H1 (cell line): ENCODE data around the gene CTIF. TPM values are rescaled to one million over a fixed set of nuclear protein-coding genes. Genes with fewer than 3 reads are reported as not detected.

ENCODE experiments used
- CTCF ChIA-PET: fragments of 300-600 bp; sonication (Branson Sonifier 250); formaldehyde crosslinking; loops from one replicate; lab custom pipeline; 2021; ENCODE audit not compliant: partially characterized antibody; lab: Charles Lee
- POLR2A ChIA-PET: fragments of 300-600 bp; sonication (Branson Sonifier 250); formaldehyde crosslinking; loops from one replicate; lab custom pipeline; 2021; ENCODE audit warnings: inconsistent platforms; ENCODE audit not compliant: partially characterized antibody; lab: Charles Lee
- DNase-seq, 2 experiments: peaks; one replicate each; pipeline versions ENCODE4 v3.0.0 to v3.0.0-alpha.2; 2010 to 2022; ENCODE audit warnings: low spot score in 2 of 2, low read depth in 1 of 2, mixed read lengths in 1 of 2
- FAIRE-seq: peaks from 2 replicates; lab custom pipeline; 2011; peaks lifted over from hg19 to GRCh38; lab: Jason Lieb, UNC
- H2AFZ ChIP-seq: 2 replicates; pipeline ENCODE4 v1.8.1; 2012; ENCODE audit warnings: low read length, inconsistent platforms
- H2AK5ac ChIP-seq: 2 replicates; pipeline ENCODE4 v1.6.1; 2013; ENCODE audit warnings: low read depth, low read length
- H2BK120ac ChIP-seq: replicated peaks from 2 replicates; pipeline ENCODE3; 2013; ENCODE audit warnings: low read depth, low read length, inconsistent platforms
- H2BK12ac ChIP-seq: 2 replicates; pipeline ENCODE4 v1.6.1; 2013; ENCODE audit warnings: low read depth, low read length
- H2BK15ac ChIP-seq: 2 replicates; pipeline ENCODE4 v1.6.1; 2013; ENCODE audit warnings: low read length
- H2BK20ac ChIP-seq: 2 replicates; pipeline ENCODE4 v1.6.1; 2013; ENCODE audit warnings: low read length
- H2BK5ac ChIP-seq: 2 replicates; pipeline ENCODE4 v1.6.1; 2013; ENCODE audit warnings: low read depth, low read length
- H3K14ac ChIP-seq: 2 replicates; pipeline ENCODE4 v1.6.1; 2013; ENCODE audit warnings: inconsistent platforms; ENCODE audit not compliant: insufficient read length
- H3K18ac ChIP-seq: 2 replicates; pipeline ENCODE4 v1.6.1; 2013; ENCODE audit warnings: low read length; ENCODE audit errors: extremely low read depth
- H3K23ac ChIP-seq: 2 replicates; pipeline ENCODE4 v1.6.1; 2013; ENCODE audit warnings: inconsistent platforms; ENCODE audit not compliant: insufficient read length
- H3K23me2 ChIP-seq: 2 replicates; pipeline ENCODE4 v1.6.1; 2013; ENCODE audit warnings: low read depth, low read length
- H3K27ac ChIP-seq: 2 replicates; pipeline ENCODE4 v1.6.1; 2011; ENCODE audit warnings: low read depth, low read length, inconsistent platforms
- H3K27me3 ChIP-seq, 4 experiments: replicated peaks in 1 of 4; 1 replicate in 1 of 4; 2 replicates in 3 of 4; pipeline versions ENCODE4 v1.6.1 to v1.8.1; 2011 to 2013; ENCODE audit warnings: low read length in 3 of 4, mild to moderate bottlenecking in 3 of 4, inconsistent platforms in 2 of 4, mixed read lengths in 2 of 4, moderate library complexity in 1 of 4; ENCODE audit not compliant: control insufficient read depth in 3 of 4, insufficient read depth in 3 of 4; ENCODE audit errors: extremely low read depth in 1 of 4
- H3K36me3 ChIP-seq, 4 experiments: 2 replicates each; pipeline versions ENCODE4 v1.6.1 to v1.8.1; 2011 to 2013; ENCODE audit warnings: mild to moderate bottlenecking in 4 of 4, low read length in 3 of 4, moderate library complexity in 2 of 4, control low read depth in 1 of 4, inconsistent platforms in 1 of 4; ENCODE audit not compliant: insufficient read depth in 4 of 4, control insufficient read depth in 2 of 4
- H3K4ac ChIP-seq: replicated peaks from 2 replicates; pipeline ENCODE3; 2013; ENCODE audit warnings: low read length, low read depth, mixed read lengths, inconsistent platforms; ENCODE audit not compliant: insufficient read length
- H3K4me1 ChIP-seq, 4 experiments: replicated peaks in 1 of 4; 1 replicate in 1 of 4; 2 replicates in 3 of 4; pipeline versions ENCODE4 v1.6.1 to v1.8.1; 2011 to 2013; ENCODE audit warnings: low read length in 3 of 4, inconsistent platforms in 2 of 4, mixed read lengths in 1 of 4; ENCODE audit not compliant: insufficient read depth in 4 of 4, control insufficient read depth in 3 of 4
- H3K4me2 ChIP-seq, 2 experiments: 2 replicates each; pipeline versions ENCODE4 v1.6.1 to v1.8.1; 2011 to 2013; ENCODE audit warnings: low read depth in 2 of 2, low read length in 2 of 2, control low read depth in 1 of 2, inconsistent platforms in 1 of 2, mild to moderate bottlenecking in 1 of 2; ENCODE audit not compliant: insufficient read depth in 1 of 2
- H3K4me3 ChIP-seq, 4 experiments: fragments of 200-600, 300-600 bp in 1 of 4; sonication (generic), shearing (Covaris generic), sonication (Bioruptor Twin) in 1 of 4; 2 replicates each; pipeline versions ENCODE4 v1.5.1 to v1.8.1; 2011 to 2016; ENCODE audit warnings: low read length in 4 of 4, low read depth in 3 of 4, control low read depth in 2 of 4, inconsistent platforms in 2 of 4, mild to moderate bottlenecking in 2 of 4, mixed read lengths in 1 of 4, moderate library complexity in 1 of 4; ENCODE audit not compliant: insufficient read depth in 2 of 4; ENCODE audit errors: extremely low read depth in 1 of 4
- H3K56ac ChIP-seq: replicated peaks from 2 replicates; pipeline ENCODE3; 2013; ENCODE audit warnings: low read depth, mild to moderate bottlenecking, mixed read lengths, low read length, inconsistent platforms; ENCODE audit not compliant: insufficient read length
- H3K79me1 ChIP-seq: 2 replicates; pipeline ENCODE4 v1.6.1; 2013; ENCODE audit warnings: low read depth, low read length, control low read depth
- H3K79me2 ChIP-seq, 2 experiments: 2 replicates each; pipeline versions ENCODE4 v1.6.1 to v1.8.1; 2012 to 2013; ENCODE audit warnings: low read length in 2 of 2, mild to moderate bottlenecking in 2 of 2, inconsistent platforms in 1 of 2; ENCODE audit not compliant: insufficient read depth in 2 of 2, control insufficient read depth in 1 of 2
- H3K9ac ChIP-seq, 4 experiments: replicated peaks in 1 of 4; 1 replicate in 1 of 4; 2 replicates in 3 of 4; pipeline versions ENCODE4 v1.6.1 to v1.8.1; 2011 to 2013; ENCODE audit warnings: low read depth in 3 of 4, low read length in 3 of 4, control low read depth in 2 of 4, mild to moderate bottlenecking in 2 of 4, moderate library complexity in 2 of 4, inconsistent platforms in 1 of 4; ENCODE audit errors: extremely low read depth in 1 of 4
- H3K9me3 ChIP-seq, 2 experiments: 2 replicates each; pipeline versions ENCODE4 v1.6.1 to v1.8.1; 2012 to 2013; ENCODE audit warnings: mild to moderate bottlenecking in 2 of 2, moderate library complexity in 2 of 2, control low read depth in 1 of 2, inconsistent platforms in 1 of 2, low read depth in 1 of 2, low read length in 1 of 2, mixed read lengths in 1 of 2; ENCODE audit not compliant: insufficient read depth in 2 of 2
- H4K20me1 ChIP-seq, 2 experiments: replicated peaks in 1 of 2; 2 replicates each; pipeline versions ENCODE3 to v1.8.1; 2011 to 2013; ENCODE audit warnings: inconsistent platforms in 2 of 2, low read length in 2 of 2, mild to moderate bottlenecking in 1 of 2; ENCODE audit not compliant: insufficient read depth in 2 of 2, control insufficient read depth in 1 of 2
- H4K5ac ChIP-seq: 2 replicates; pipeline ENCODE4 v1.6.1; 2013; ENCODE audit warnings: low read length, low read depth, mixed read lengths, inconsistent platforms; ENCODE audit not compliant: insufficient read length
- H4K8ac ChIP-seq: 2 replicates; pipeline ENCODE4 v1.8.0; 2013; ENCODE audit warnings: mild to moderate bottlenecking, moderate library complexity, low read length, inconsistent platforms; ENCODE audit not compliant: insufficient read depth; ENCODE audit errors: extremely low read depth
- H4K91ac ChIP-seq: replicated peaks from 2 replicates; pipeline ENCODE3; 2013; ENCODE audit warnings: low read length, mixed read lengths, inconsistent platforms; ENCODE audit not compliant: insufficient read length
- CHD2 ChIP-seq: IDR thresholded peaks from 2 replicates; pipeline ENCODE4 v1.6.1; 2012; ENCODE audit warnings: low read length, improper control_type of control experiment
- JUND ChIP-seq: IDR thresholded peaks from 2 replicates; pipeline ENCODE4 v1.6.1; 2011; ENCODE audit warnings: mild to moderate bottlenecking, improper control_type of control experiment, low read length
- NANOG ChIP-seq: IDR thresholded peaks from 2 replicates; pipeline ENCODE4 v1.6.1; 2011; ENCODE audit warnings: low read length, low read depth, mild to moderate bottlenecking, inconsistent platforms; ENCODE audit not compliant: insufficient read depth, poor library complexity, severe bottlenecking
- whole genome bisulfite sequencing, 2 experiments: shearing (Covaris generic) in 1 of 2; methylation state at CpG; one replicate each; pipeline versions ENCODE4 v1.1.6 to v1.1.7; 2013 to 2015; ENCODE audit warnings: low lambda C conversion rate in 2 of 2, mixed read lengths in 2 of 2, inconsistent platforms in 1 of 2, low coverage in 1 of 2, missing lambda C conversion rate in 1 of 2; ENCODE audit not compliant: insufficient replicate concordance in 2 of 2, insufficient coverage in 1 of 2, insufficient read length in 1 of 2; ENCODE audit errors: extremely low coverage in 1 of 2, missing lambda C conversion rate in 1 of 2; 5-methylcytosine and 5-hydroxymethylcytosine counted together
- polyA plus RNA-seq, 7 experiments: library from polyadenylated mRNA; depleted of rRNA in 3 of 7; stranded (reverse) in 5 of 7; unstranded in 2 of 7; fragments of >200 nt in 5 of 7; fragments of 200-250 nt in 2 of 7; gene quantifications; 1 replicate in 5 of 7; 2 replicates in 1 of 7; 4 replicates in 1 of 7; pipeline versions ENCODE4 v1.2.1 to v1.2.3, GENCODE V29; 2011 to 2013; ENCODE audit warnings: missing spikeins in 2 of 7, mixed read lengths in 2 of 7
- total RNA-seq: library from RNA; stranded (reverse); fragmentation: NEBNext Ultra II Directional; extraction: Animal tissue kit (Norgen Biotek cat#: 25700); gene quantifications from 2 replicates; pipeline ENCODE4 v1.2.1, GENCODE V29; 2021

CTIF gene
- total and polyA plus RNA-seq, 2 of the 8 experiments (the other 6 are each of a cell fraction or from before 2014, with no cell fraction given) = 9.0 to 17.8 TPM

GRCh38 chr18:48809365-48809764, 270.5 kb downstream of the CTIF start:
- Histone ChIP-seq H3K4me3 (no peak overlapping the region), H2BK5ac (no peak overlapping the region), H3K79me2 (no peaks in the 10 kb centered on the region), H3K23ac (no peak overlapping the region), H3K4me2 (no peak overlapping the region), H3K14ac (no peak overlapping the region), H3K79me1 (no peaks in the 10 kb centered on the region), H4K20me1 (no peaks in the 10 kb centered on the region), H3K4me1 (no peaks in the 10 kb centered on the region), H3K18ac (no peak overlapping the region), H3K27me3 (no peaks in the 10 kb centered on the region; a peak in 1 of 7 replicates), H3K27ac (no peak overlapping the region), H2AK5ac (no peak overlapping the region), H2BK12ac (no peak overlapping the region), H2BK15ac (no peak overlapping the region), H4K5ac (no peak overlapping the region), H4K8ac (no peak overlapping the region), H3K4ac (no peak overlapping the region), H3K36me3 (no peaks in the 10 kb centered on the region), H2BK120ac (no peak overlapping the region), H3K9ac (no peak overlapping the region), H3K56ac (no peak overlapping the region), H4K91ac (no peak overlapping the region), H2AFZ (no peak overlapping the region), H2BK20ac (no peak overlapping the region), H3K23me2 (no peaks in the 10 kb centered on the region), H3K9me3 (no peaks in the 10 kb centered on the region)
- CTCF ChIA-PET = interaction anchor here (1.6 kb wide), 1 partner anchor 94 kb away, joined by 3 read pairs; no protein-coding TSS in a partner anchor
- TF ChIP-seq JUND (no peak), NANOG (no peak), CHD2 (no peak)
- POLR2A ChIA-PET = no interaction called here
- 85% methylated on average over 1 of the region's 1 CpG; no CpG with 5 or more reads in 1 of the 2 experiments for WGBS, 2 experiments
- no peak for FAIRE-seq
- DNase-seq = no peak
